GM23338 (cell line): ENCODE data around the gene CYP3A5.

Experiments used
- CREB1 ChIP-seq: fragments of 250-450 bp; sonication (Bioruptor Pico); IDR thresholded peaks from 2 replicates; pipeline ENCODE4 v1.5.0; 2020; ENCODE audit warnings: low read depth, mild to moderate bottlenecking, moderate library complexity
- TF ChIP-seq, protein P1 (sequence below), 2 experiments: fragments of 200-600 bp in 1 of 2; sonication (generic) in 1 of 2; conservative IDR thresholded peaks; 2 replicates each; pipeline versions ENCODE4 v1.5.1 to v1.6.1; 2016 to 2017; ENCODE audit warnings: antibody characterized with exemption in 2 of 2, low read depth in 2 of 2, mild to moderate bottlenecking in 2 of 2, moderate library complexity in 1 of 2

DNA sequence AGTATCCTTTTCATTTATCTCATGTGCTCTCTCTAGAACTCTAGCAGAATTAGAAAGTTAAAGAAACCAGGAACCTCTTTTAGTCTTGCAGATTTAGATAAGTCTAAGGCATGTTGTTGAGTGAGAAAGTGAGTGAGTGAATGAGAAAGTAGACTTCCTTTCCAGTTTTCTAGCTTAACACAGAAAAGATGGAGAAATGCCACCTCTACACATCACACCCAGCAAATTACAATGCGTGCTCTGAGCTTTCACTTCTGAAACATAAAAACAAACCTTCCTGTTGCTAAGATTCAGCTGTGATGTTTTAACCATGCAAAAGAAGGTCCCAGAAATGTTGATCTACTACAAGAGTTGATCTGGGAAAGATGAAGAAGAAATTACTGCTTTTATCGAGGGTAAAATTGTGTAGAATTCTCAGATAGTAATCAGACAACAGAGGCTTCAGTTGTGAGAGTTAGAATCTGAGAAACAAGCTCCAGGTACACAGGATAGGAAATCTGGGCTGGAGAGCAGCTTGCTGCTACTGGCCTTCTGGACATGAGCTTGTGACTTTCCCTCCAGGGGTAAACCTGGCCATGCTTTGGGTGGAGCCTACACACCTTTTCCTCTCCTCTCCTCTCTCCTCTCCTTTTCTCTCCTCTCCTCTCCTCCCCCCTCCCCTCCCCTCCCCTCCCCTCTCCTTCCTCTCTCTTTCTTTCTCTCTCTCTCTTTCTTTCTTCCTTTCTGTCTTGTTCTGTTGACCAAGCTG, 4.6 kb downstream of the CYP3A5 start:
- TF ChIP-seq, protein P1, sequence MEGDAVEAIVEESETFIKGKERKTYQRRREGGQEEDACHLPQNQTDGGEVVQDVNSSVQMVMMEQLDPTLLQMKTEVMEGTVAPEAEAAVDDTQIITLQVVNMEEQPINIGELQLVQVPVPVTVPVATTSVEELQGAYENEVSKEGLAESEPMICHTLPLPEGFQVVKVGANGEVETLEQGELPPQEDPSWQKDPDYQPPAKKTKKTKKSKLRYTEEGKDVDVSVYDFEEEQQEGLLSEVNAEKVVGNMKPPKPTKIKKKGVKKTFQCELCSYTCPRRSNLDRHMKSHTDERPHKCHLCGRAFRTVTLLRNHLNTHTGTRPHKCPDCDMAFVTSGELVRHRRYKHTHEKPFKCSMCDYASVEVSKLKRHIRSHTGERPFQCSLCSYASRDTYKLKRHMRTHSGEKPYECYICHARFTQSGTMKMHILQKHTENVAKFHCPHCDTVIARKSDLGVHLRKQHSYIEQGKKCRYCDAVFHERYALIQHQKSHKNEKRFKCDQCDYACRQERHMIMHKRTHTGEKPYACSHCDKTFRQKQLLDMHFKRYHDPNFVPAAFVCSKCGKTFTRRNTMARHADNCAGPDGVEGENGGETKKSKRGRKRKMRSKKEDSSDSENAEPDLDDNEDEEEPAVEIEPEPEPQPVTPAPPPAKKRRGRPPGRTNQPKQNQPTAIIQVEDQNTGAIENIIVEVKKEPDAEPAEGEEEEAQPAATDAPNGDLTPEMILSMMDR (conservative IDR thresholded peaks at IDR 0.05; ENCODE audit: low read depth in 2 of 2) = no peak
- no peak for TF ChIP-seq CREB1 (CRISPR knock-in tag)
